Measurements from ENCODE around the gene TASP1. TPM values are rescaled to one million over a fixed set of nuclear protein-coding genes. Genes with fewer than 3 reads are reported as not detected.
"Not testable (repeated sequence)": the region's sequence is repeated elsewhere in the genome, so short reads cannot be mapped to it uniquely, and the experiment has no call there.

The TASP1 gene
- total RNA-seq, 1 experiment from 2014 or later = 6.9 TPM

DNA sequence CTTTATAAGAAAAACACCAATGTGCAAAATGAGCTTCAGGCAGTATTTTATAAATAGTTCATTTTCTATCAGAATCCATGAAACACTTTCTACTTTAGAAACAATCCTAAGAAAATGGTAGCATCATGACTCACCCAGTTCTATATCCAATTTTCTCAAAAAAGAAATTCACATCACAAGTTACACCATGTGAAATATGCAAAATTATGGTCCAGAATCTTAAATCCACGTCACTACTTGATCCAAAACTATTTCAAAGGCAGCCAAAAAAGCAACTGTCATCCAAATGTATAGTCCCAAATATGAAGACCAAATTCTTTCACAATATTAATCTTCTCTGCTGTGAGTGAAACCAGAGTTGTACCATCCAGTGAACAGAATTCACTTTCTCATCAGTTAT lies 19.3 kb downstream of the TASP1 start:
- H3K4me3 ChIP-seq (ENCODE audit: insufficient read depth, low read depth, low read length); H3K36me3 ChIP-seq (replicated peaks; ENCODE audit: control insufficient read depth, insufficient read depth, low read length); DNase-seq; H3K27me3 ChIP-seq (ENCODE audit: control insufficient read depth, insufficient read depth, low read length): not testable (repeated sequence)

DNA sequence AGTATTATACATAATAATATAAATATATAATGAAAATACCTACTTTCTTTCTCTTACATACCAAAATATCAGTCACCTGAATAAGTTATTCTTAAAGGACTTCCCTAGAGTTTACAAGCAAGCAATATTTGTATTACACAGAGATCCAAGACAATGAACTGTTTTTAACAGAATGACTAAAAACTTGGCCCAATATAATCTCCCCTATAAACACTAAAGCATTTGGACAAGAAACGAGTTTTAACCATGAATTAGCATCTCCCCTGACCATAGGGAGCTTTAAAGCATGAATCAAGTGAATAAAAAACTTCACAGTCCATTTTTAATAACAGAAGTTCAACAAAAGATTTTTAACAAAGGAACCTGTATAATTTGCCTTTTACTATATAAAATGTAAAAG lies 20.3 kb downstream of the TASP1 start:
- H3K36me3 ChIP-seq (replicated peaks; ENCODE audit: control insufficient read depth, insufficient read depth, low read length); H3K27me3 ChIP-seq (ENCODE audit: control insufficient read depth, insufficient read depth, low read length); DNase-seq; H3K4me3 ChIP-seq (ENCODE audit: insufficient read depth, low read depth, low read length): not testable (repeated sequence)

DNA sequence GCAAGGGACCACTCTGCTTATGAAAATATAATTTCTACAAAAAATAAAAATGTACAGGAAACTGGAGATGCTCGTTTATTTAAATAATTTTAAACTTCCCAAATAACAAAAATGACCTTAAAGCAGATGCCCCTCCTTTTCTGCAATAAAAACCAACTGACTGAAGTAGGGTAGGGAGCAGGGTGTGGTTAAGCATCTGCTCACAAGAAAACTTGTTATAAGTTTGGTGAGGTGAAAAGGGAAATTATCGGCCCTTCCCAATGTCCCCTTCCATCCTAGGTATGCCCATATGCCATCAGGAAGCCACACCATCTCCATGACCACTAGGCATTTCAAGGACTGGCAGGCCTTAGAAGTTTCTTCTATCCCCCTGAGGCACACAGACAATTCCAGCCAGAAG lies 21.1 kb downstream of the TASP1 start:
- H3K27me3 ChIP-seq (ENCODE audit: control insufficient read depth, insufficient read depth, low read length); H3K4me3 ChIP-seq (ENCODE audit: insufficient read depth, low read depth, low read length); DNase-seq; H3K36me3 ChIP-seq (replicated peaks; ENCODE audit: control insufficient read depth, insufficient read depth, low read length): not testable (repeated sequence)

- H3K27me3 ChIP-seq (ENCODE audit: control insufficient read depth, insufficient read depth, low read length); H3K4me3 ChIP-seq (ENCODE audit: insufficient read depth, low read depth, low read length); DNase-seq; H3K36me3 ChIP-seq (replicated peaks; ENCODE audit: control insufficient read depth, insufficient read depth, low read length): not testable (repeated sequence)
Observed at GRCh38 chr20:13616713-13617112, 22.0 kb downstream of the TASP1 start.

DNA sequence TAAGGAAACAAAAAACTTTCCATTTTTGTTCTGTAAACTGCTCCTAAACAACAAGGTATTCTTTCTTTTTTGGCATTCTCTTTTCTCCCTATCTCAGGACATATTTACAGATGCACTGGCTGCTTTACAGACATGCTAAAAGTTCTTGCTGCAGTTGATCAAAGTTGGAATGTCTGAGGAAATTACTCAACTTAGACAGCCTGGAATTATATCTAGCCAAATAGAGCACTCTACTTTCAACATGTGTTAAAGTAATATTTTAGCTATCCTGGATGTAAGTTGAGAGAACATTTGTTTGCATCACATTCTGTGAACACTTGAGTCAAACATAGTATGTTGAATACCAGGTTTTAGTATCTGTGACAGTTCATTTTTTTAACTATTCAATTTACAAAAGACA lies 24.8 kb downstream of the TASP1 start:
- Histone ChIP-seq H3K4me3 (ENCODE audit: insufficient read depth, low read depth, low read length) (no peak overlapping the region), H3K36me3 (replicated peaks; ENCODE audit: control insufficient read depth, insufficient read depth, low read length) (no peaks in the 10 kb centered on the region), H3K27me3 (ENCODE audit: control insufficient read depth, insufficient read depth, low read length) (no peaks in the 10 kb centered on the region)
- DNase-seq = no peak

DNA sequence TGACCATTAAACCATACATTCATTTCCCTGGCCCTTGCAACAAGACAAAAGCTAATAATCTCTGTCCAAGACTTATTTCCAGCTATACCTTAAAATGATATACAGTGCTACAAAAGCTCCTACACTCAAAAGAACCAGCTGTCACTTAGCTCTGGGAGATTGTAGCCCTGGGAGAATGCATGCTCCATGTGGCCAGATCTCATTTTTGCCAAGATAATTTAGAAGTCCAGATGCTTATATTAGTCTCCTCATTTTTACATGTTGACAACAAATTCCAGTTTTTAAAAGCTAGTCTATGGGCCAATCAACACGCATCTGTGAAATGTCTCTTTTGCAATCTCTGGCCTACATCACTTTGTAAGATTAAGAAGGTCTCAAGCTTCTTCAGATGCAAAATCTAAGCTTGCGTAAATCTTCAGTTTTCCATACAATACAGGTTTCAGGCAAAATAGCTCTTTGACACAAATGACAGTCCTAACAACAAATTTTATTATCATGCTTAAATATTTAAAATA lies 27.1 kb downstream of the TASP1 start:
- Histone ChIP-seq H3K4me3 (ENCODE audit: insufficient read depth, low read depth, low read length) (no peak overlapping the region), H3K27me3 (ENCODE audit: control insufficient read depth, insufficient read depth, low read length) (no peaks in the 10 kb centered on the region), H3K36me3 (replicated peaks; ENCODE audit: control insufficient read depth, insufficient read depth, low read length) (no peaks in the 10 kb centered on the region)
- DNase-seq = no peak

DNA sequence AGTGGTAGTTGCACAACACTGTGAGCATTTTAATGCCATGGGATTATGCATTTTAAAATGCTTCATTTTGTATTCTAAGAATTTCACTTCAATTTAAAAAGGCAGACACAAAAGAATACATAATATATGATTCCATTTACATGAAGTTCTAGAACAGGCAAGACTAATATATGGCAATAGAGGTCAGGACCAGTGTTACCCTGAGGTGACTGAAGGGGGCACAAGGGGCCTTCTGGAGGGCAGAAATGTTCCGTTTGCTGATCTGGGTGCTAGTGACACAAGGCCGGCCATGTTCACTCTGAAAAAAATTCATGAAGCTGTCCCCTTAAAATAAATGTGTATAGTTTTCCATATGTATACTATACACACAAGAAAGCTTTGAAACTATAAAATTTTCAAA lies 28.5 kb downstream of the TASP1 start:
- Histone ChIP-seq H3K4me3 (ENCODE audit: insufficient read depth, low read depth, low read length) (no peak overlapping the region), H3K27me3 (ENCODE audit: control insufficient read depth, insufficient read depth, low read length) (no peaks in the 10 kb centered on the region), H3K36me3 (replicated peaks; ENCODE audit: control insufficient read depth, insufficient read depth, low read length) (no peaks in the 10 kb centered on the region)
- peak; percentile 47 for DNase-seq

DNA sequence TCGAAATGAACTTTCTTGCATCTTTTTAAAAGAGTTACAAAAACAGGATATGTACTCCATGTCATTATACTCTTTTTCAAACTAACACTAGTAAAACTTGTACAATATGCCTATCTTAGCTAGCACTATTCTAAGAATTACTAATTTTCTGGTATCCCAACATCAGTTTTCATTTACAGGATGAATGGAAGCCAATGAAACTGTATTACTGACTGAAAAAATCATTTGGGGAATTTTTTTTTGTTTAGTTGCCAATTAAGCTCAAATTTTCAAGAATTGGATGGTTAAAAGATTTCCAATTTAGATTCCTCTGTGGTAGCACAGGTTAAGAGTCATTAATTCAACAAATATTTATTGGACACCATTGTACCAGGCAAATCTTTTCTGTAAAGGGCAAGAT lies 30.7 kb downstream of the TASP1 start:
- DNase-seq = no peak
- no peaks in the 10 kb centered on the region for H3K36me3 ChIP-seq (replicated peaks; ENCODE audit: control insufficient read depth, insufficient read depth, low read length)
- H3K27me3 ChIP-seq (ENCODE audit: control insufficient read depth, insufficient read depth, low read length) = no peaks in the 10 kb centered on the region
- H3K4me3 ChIP-seq (ENCODE audit: insufficient read depth, low read depth, low read length) = no peak overlapping the region

DNA sequence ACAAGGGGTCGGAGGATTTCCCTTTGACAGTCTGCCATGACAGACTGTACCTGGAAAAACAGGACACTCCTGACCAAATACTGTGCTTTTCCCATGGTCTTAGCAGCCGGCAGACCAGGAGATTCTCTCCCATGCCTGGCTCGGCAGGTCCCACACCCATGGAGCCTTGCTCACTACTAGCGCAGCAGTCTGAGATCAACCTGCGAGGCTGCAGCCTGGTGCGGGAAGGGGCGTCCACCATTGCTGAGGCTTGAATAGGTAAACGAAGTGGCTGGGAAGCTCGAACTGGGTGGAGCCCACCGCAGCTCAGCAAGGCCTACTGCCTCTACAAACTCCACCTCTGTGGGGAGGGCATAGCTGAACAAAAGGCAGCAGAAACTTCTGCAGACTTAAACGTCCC lies 45.3 kb downstream of the TASP1 start:
- not testable (repeated sequence) for H3K27me3 ChIP-seq (ENCODE audit: control insufficient read depth, insufficient read depth, low read length); H3K4me3 ChIP-seq (ENCODE audit: insufficient read depth, low read depth, low read length); H3K36me3 ChIP-seq (replicated peaks; ENCODE audit: control insufficient read depth, insufficient read depth, low read length); DNase-seq

DNA sequence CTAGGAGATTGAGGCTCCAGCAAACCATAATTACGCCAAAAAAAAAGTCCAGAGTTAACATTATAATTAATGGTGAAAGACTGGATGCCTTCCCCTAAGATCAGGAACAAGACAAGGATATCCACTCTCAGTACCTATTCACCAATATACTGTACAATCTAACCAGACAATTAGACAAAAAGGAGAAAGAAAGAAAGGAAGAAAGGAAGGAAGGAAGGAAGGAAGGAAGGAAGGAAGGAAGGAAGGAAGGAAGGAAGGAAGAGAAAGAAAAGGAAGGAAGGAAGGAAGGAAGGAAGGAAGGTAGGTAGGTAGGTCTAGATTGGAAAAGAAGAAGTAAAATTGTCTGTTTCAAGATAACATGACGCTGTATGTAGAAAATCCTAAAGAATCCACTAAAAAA lies 50.7 kb downstream of the TASP1 start:
- H3K36me3 ChIP-seq (replicated peaks; ENCODE audit: control insufficient read depth, insufficient read depth, low read length) = no peaks in the 10 kb centered on the region
- DNase-seq = no peak
- no peaks in the 10 kb centered on the region for H3K27me3 ChIP-seq (ENCODE audit: control insufficient read depth, insufficient read depth, low read length)
- H3K4me3 ChIP-seq (ENCODE audit: insufficient read depth, low read depth, low read length) = no peak overlapping the region

DNA sequence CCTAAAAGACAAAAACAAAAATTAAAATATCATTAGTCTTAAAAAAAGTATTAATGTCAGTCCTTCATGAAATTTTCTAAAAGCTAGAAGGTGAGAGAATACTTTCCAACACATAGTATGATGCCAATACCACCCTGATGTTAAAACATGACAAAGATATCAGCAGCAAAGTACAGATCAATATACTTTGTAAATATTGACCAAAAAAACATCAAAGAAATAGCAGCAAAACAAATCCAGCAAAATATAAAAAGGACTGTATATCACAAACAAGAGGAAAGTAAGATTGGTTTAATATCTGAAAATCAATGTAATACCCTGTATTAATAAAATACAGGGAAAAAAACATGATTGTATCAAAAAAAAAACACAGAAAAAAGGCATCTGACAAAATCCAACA lies 51.4 kb downstream of the TASP1 start:
- H3K27me3 ChIP-seq (ENCODE audit: control insufficient read depth, insufficient read depth, low read length) = no peaks in the 10 kb centered on the region
- DNase-seq = no peak
- no peaks in the 10 kb centered on the region for H3K36me3 ChIP-seq (replicated peaks; ENCODE audit: control insufficient read depth, insufficient read depth, low read length)
- no peak overlapping the region for H3K4me3 ChIP-seq (ENCODE audit: insufficient read depth, low read depth, low read length)

DNA sequence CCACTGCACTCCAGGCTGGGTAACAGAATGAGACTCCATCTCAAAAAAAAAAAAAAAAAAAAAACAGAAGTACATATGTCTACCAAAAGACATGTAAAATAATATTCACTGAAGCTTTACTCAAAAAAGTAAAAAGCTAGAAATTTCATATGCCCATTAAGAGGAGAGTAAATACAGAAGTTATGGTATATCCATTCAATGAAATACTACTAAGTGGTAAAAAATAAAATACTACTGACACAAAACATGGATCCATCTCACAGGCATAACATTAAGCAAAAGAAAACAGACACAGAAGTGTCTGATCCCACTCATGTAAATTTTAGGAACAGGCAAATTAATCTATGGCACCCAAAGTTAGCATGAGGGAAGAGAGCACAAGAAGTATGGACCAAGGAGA lies 52.6 kb downstream of the TASP1 start:
- no peaks in the 10 kb centered on the region for H3K36me3 ChIP-seq (replicated peaks; ENCODE audit: control insufficient read depth, insufficient read depth, low read length)
- no peaks in the 10 kb centered on the region for H3K27me3 ChIP-seq (ENCODE audit: control insufficient read depth, insufficient read depth, low read length)
- H3K4me3 ChIP-seq (ENCODE audit: insufficient read depth, low read depth, low read length) = no peak overlapping the region
- no peak for DNase-seq

DNA sequence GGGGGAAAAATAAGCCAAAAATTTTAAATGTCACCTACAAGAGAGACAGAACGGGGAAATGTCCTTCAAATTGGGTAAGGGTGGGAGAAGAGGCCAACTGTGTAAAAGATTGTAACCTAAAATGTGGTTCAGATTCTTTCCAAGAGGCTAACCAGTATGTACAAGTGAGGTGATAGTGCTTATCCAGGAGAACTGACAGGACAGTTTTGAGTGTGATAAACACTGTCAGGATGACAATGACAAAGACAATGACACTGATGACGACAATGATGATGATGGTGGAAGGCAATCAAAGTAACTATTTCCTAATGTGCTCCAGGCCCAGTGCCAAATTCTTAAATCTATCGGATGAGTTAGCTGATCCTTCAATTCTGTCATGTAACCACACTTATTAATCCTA lies 57.3 kb downstream of the TASP1 start:
- H3K36me3 ChIP-seq (replicated peaks; ENCODE audit: control insufficient read depth, insufficient read depth, low read length) = no peaks in the 10 kb centered on the region

GRCh38 chr20:13580707-13581106 lies 58.0 kb downstream of the TASP1 start:
- Histone ChIP-seq H3K4me3 (ENCODE audit: insufficient read depth, low read depth, low read length) (no peak overlapping the region), H3K36me3 (replicated peaks; ENCODE audit: control insufficient read depth, insufficient read depth, low read length) (no peaks in the 10 kb centered on the region), H3K27me3 (ENCODE audit: control insufficient read depth, insufficient read depth, low read length) (no peaks in the 10 kb centered on the region)
- DNase-seq = no peak

More for the DNA sequence above, 57.3 kb downstream of the TASP1 start:
- no peak for DNase-seq
- Histone ChIP-seq H3K27me3 (ENCODE audit: control insufficient read depth, insufficient read depth, low read length) (no peaks in the 10 kb centered on the region), H3K4me3 (ENCODE audit: insufficient read depth, low read depth, low read length) (no peak overlapping the region)

DNA sequence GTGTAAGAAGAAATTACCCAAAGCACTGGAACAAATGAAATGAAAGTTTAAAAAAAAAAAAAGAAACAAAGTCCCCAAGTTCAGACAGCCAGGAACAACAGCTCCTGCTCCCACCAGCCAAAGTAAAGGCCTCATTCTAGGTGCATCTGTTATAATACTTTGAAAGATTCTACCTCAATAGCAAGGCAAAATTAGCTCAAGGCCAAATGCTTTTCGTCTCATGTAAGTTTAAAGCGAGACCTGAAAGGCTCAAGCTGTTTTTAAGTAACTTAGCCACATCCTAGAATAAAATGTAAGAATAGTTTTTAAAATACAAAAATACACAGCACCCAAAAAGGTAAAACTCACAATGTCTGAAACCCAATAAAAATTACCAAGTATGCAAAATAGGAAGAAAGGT lies 64.7 kb downstream of the TASP1 start:
- no peaks in the 10 kb centered on the region for H3K27me3 ChIP-seq (ENCODE audit: control insufficient read depth, insufficient read depth, low read length)
- DNase-seq = no peak
- no peak overlapping the region for H3K4me3 ChIP-seq (ENCODE audit: insufficient read depth, low read depth, low read length)
- no peaks in the 10 kb centered on the region for H3K36me3 ChIP-seq (replicated peaks; ENCODE audit: control insufficient read depth, insufficient read depth, low read length)

DNA sequence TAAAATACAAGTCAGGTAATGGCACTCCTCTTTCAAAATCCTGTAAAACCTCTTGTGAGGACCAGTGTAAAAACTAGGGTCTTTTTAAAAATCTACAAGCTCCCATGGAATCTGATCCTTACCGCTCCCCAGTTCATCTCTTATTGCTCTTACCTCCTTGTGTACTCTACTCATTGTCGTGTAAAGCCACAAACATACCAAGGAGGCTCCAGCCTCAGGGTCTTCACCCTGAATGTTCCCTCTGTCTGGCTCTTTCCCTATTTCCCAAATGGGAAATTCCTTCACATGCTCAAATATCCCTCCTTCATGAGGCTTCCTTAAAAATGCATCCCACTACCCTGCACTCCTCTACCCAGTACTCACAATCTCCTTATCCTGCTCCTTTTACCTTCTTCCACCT lies 67.1 kb downstream of the TASP1 start:
- DNase-seq = peak; percentile 10
- H3K4me3 ChIP-seq (ENCODE audit: insufficient read depth, low read depth, low read length) = no peak overlapping the region
- H3K36me3 ChIP-seq (replicated peaks; ENCODE audit: control insufficient read depth, insufficient read depth, low read length) = no peaks in the 10 kb centered on the region
- H3K27me3 ChIP-seq (ENCODE audit: control insufficient read depth, insufficient read depth, low read length) = no peaks in the 10 kb centered on the region
